ENCODE data around the gene CCDC186.
"Not testable (repeated sequence)": the region's sequence is repeated elsewhere in the genome, so short reads cannot be mapped to it uniquely, and the experiment has no call there.

CCDC186 gene

DNA sequence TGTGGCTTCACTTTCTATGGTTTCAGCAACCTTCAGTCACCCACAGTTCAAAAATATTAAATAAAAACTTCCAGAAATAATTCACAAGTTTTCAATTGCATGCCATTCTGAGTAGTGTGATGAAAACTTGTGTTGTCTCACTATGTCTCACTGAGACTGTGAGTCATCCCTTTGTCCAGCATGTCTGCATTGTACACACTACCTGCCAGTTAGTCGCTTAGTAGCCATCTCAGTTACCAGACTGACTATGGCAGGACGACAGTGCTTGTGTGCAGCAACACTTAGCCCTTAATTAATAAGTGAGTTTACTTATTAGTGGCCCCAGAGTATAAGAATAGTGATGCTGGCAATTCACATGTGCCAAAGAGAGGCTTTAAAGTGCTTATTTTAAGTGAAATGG is 22.5 kb downstream of the CCDC186 start:
- TF ChIP-seq, protein P1, sequence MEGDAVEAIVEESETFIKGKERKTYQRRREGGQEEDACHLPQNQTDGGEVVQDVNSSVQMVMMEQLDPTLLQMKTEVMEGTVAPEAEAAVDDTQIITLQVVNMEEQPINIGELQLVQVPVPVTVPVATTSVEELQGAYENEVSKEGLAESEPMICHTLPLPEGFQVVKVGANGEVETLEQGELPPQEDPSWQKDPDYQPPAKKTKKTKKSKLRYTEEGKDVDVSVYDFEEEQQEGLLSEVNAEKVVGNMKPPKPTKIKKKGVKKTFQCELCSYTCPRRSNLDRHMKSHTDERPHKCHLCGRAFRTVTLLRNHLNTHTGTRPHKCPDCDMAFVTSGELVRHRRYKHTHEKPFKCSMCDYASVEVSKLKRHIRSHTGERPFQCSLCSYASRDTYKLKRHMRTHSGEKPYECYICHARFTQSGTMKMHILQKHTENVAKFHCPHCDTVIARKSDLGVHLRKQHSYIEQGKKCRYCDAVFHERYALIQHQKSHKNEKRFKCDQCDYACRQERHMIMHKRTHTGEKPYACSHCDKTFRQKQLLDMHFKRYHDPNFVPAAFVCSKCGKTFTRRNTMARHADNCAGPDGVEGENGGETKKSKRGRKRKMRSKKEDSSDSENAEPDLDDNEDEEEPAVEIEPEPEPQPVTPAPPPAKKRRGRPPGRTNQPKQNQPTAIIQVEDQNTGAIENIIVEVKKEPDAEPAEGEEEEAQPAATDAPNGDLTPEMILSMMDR (IDR thresholded peaks at IDR 0.05; ENCODE audit: insufficient read depth, low read depth, low read length, missing control alignments) = no peak
- DNase-seq (ENCODE audit: low read depth) = peak; percentile 95
- no peak overlapping the region for H3K4me3 ChIP-seq (ENCODE audit: low read length)

DNA sequence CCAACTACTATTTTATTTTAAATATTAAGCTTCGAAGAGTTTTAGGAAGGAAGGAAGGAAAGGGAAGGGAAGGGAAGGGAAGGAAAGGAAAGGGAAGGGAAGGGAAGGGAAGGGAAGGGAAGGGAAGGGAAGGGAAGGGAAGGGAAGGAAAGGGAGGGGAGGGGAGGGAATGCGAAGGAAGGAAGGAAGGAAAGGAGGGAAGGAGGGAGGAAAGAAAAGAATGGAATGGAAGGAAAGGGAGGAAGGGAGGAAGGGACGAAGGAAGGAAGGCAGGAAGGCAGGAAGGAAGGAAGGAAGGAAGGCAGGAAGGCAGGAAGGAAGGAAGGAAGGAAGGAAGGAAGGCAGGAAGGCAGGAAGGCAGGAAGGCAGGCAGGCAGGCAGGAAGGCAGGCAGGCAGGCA is 24.5 kb downstream of the CCDC186 start:
- DNase-seq (ENCODE audit: low read depth); H3K4me3 ChIP-seq (ENCODE audit: low read length): not testable (repeated sequence)

DNA sequence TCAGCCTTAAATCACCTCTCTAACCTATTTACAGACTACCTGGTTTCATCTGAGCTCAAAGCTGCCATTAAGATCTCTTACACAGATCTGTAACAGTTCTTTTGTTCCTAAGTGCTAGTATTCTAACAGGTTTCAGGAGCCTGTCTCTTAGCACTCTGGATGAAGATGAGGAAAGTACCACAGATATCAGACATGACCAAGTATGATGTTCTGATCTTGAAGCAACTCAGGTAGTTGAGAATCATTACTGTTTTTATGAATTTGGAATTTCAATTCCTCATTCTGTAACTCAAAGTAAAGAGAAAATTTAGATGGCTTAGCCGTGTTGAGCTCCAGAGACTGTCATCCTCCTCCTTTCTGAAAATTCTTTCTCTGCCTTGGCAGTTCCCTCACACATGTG is 30.8 kb downstream of the CCDC186 start:
- H3K4me3 ChIP-seq (ENCODE audit: low read length) = no peak overlapping the region
- no peak for DNase-seq (ENCODE audit: low read depth)
- TF ChIP-seq, protein P1 (IDR thresholded peaks at IDR 0.05; ENCODE audit: insufficient read depth, low read depth, low read length, missing control alignments) = no peak

DNA sequence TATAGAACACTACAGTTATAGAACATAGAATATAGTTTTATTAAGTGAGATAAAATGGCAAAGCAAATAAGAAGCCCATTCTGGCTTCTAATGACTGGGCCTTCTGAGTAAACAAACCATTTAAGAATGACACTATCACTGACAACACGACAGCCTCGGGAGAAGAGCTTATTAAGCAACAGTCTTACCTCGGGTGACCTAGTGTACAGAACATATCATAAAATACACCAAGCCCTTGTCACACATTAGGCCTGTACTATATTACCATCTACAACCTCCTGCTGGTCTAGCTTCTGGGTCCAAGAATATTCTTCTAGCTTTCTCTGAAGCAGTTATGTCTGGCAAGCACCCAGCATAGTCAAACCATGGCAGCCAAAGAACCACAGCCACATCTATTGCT is 32.0 kb downstream of the CCDC186 start:
- DNase-seq (ENCODE audit: low read depth) = peak; percentile 23
- TF ChIP-seq, protein P1 (IDR thresholded peaks at IDR 0.05; ENCODE audit: insufficient read depth, low read depth, low read length, missing control alignments) = no peak
- no peak overlapping the region for H3K4me3 ChIP-seq (ENCODE audit: low read length)

DNA sequence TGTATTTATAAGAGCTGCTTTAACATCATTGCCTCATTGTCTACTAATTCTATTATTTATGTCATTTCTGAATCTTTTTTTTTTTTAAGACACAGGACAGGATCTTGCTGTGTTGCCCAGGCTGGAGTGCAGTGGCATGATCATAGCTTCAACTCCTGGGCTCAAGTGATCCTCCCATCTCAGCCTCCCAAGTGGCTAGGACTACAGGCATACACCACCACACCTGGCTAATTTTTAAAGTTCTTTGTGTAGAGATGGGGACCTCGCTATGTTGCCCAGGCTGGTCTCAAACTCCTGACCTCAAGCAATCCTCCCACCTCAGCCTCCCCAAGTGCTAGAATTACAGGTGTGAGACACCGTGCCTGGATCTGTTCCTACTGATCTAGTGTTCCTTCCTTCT is 33.2 kb downstream of the CCDC186 start:
- not testable (repeated sequence) for H3K4me3 ChIP-seq (ENCODE audit: low read length); DNase-seq (ENCODE audit: low read depth)

DNA sequence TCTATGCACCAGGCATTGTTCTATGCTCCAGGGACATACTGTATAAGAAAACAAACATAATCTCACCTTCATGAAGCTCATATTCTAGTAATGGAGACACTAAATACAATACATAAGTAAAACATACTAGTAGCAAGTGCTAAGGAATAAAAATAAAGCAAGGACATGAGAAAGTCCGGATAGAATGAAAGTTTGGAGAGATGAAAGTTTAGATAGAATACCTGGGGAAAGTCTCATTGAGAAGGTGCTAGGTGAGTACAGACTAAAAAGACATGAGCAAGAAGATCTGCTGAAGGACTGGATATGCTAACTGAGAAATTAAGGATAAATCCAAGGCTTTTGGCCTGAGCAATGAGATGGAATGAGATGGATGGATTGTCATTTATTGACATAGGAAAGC is 34.0 kb downstream of the CCDC186 start:
- DNase-seq (ENCODE audit: low read depth) = no peak
- H3K4me3 ChIP-seq (ENCODE audit: low read length) = no peak overlapping the region
- TF ChIP-seq, protein P1 (IDR thresholded peaks at IDR 0.05; ENCODE audit: insufficient read depth, low read depth, low read length, missing control alignments) = no peak

DNA sequence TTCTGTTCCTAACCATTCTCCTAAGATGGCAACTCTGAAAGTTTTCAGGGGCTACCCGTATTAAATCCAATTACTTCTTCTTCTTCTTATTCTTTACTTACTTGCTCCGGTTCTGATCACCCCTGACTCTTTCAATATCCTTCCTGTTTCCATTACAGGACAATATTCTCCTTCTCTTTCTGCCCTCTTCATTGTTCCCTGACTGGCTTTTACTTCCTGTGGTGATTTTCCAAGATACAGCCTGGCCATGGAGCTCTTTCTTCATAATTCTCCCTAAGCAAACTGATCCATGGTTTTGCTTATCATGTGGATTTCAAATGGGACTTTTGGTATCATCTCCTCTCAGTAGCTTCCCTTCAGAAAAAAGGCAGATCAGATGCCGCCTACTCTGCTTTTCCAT is 35.4 kb downstream of the CCDC186 start:
- no peak for DNase-seq (ENCODE audit: low read depth)
- no peak overlapping the region for H3K4me3 ChIP-seq (ENCODE audit: low read length)
- TF ChIP-seq, protein P1 (IDR thresholded peaks at IDR 0.05; ENCODE audit: insufficient read depth, low read depth, low read length, missing control alignments) = no peak

DNA sequence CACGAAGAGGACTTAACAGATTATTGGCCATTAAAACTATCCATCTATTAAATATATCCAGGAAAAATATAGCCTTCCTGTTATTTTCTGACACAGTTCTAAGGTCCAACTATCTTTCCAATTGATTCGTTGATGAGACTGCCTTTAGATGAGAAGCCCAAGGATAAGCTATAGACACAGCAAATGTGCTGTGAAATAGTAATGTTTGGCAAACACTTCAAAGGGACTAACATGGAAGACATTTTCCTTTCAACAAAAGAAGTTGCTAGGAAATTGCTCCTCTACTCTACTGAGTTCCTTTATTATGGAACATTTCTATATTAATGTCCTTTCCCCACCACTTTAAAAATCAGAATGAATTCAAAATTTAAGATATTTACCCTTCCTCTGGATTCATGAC is 38.5 kb downstream of the CCDC186 start:
- H3K4me3 ChIP-seq (ENCODE audit: low read length) = no peak overlapping the region
- TF ChIP-seq, protein P1 (IDR thresholded peaks at IDR 0.05; ENCODE audit: insufficient read depth, low read depth, low read length, missing control alignments) = no peak
- DNase-seq (ENCODE audit: low read depth) = no peak

Data from epithelial cell of esophagus (primary cell).